Measurements from ENCODE around the gene VAV3.

DNA sequence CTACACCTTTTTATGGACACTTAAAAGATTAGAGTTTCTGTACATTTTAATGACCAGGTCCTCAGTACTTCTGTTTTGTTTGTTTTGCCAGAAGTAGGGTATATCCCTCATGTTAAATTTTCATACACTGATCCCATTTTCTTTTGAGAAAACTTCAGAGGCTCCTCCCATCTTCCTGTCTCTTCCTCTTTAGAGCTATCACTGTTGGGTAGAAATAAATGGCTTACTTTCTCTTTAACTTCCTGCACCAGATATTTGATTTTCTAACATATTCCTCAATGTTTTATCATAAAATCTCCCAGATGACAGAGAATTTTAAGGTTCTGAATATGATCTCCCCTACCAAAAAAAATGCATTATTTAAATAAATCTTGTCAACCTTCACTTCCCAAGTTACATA lies 23.4 kb downstream of the VAV3 start:
- TF ChIP-seq, protein P1, sequence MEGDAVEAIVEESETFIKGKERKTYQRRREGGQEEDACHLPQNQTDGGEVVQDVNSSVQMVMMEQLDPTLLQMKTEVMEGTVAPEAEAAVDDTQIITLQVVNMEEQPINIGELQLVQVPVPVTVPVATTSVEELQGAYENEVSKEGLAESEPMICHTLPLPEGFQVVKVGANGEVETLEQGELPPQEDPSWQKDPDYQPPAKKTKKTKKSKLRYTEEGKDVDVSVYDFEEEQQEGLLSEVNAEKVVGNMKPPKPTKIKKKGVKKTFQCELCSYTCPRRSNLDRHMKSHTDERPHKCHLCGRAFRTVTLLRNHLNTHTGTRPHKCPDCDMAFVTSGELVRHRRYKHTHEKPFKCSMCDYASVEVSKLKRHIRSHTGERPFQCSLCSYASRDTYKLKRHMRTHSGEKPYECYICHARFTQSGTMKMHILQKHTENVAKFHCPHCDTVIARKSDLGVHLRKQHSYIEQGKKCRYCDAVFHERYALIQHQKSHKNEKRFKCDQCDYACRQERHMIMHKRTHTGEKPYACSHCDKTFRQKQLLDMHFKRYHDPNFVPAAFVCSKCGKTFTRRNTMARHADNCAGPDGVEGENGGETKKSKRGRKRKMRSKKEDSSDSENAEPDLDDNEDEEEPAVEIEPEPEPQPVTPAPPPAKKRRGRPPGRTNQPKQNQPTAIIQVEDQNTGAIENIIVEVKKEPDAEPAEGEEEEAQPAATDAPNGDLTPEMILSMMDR (IDR thresholded peaks at IDR 0.05): no peak
- no peak for TF ChIP-seq POLR2A (IDR thresholded peaks at IDR 0.05)

Measured in body of pancreas (tissue), 4 donors.